ENCODE measurements around the gene TPST2.
"Not testable (repeated sequence)": the region's sequence is repeated elsewhere in the genome, so short reads cannot be mapped to it uniquely, and the experiment has no call there.

TPST2 gene

GRCh38 chr22:26617271-26618199, 27.6 kb upstream of the TPST2 start, which contains the start of gene CRYBB1:
CRYBB1 (minus strand) TSS chr22:26618027; CDS start chr22:26616319, 1,708 bp downstream.
- no peak within 1 kb of the TSS for H3K27ac ChIP-seq
- no peak for TF ChIP-seq ZFX (IDR thresholded peaks at IDR 0.05)
- TF ChIP-seq, protein P1, sequence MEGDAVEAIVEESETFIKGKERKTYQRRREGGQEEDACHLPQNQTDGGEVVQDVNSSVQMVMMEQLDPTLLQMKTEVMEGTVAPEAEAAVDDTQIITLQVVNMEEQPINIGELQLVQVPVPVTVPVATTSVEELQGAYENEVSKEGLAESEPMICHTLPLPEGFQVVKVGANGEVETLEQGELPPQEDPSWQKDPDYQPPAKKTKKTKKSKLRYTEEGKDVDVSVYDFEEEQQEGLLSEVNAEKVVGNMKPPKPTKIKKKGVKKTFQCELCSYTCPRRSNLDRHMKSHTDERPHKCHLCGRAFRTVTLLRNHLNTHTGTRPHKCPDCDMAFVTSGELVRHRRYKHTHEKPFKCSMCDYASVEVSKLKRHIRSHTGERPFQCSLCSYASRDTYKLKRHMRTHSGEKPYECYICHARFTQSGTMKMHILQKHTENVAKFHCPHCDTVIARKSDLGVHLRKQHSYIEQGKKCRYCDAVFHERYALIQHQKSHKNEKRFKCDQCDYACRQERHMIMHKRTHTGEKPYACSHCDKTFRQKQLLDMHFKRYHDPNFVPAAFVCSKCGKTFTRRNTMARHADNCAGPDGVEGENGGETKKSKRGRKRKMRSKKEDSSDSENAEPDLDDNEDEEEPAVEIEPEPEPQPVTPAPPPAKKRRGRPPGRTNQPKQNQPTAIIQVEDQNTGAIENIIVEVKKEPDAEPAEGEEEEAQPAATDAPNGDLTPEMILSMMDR (conservative IDR thresholded peaks at IDR 0.05): no peak

GRCh38 chr22:26616650-26617049, 26.7 kb upstream of the TPST2 start:
- TF ChIP-seq, protein P1 (conservative IDR thresholded peaks at IDR 0.05): no peak
- no peak for TF ChIP-seq ZFX (IDR thresholded peaks at IDR 0.05)
- no peak overlapping the region for H3K27ac ChIP-seq

- H3K27ac ChIP-seq: no peak overlapping the region
- no peak for TF ChIP-seq ZFX (IDR thresholded peaks at IDR 0.05)
- TF ChIP-seq, protein P1 (conservative IDR thresholded peaks at IDR 0.05): no peak
These were observed 26.0 kb upstream of the TPST2 start for GRCh38 chr22:26615830-26616435.

DNA sequence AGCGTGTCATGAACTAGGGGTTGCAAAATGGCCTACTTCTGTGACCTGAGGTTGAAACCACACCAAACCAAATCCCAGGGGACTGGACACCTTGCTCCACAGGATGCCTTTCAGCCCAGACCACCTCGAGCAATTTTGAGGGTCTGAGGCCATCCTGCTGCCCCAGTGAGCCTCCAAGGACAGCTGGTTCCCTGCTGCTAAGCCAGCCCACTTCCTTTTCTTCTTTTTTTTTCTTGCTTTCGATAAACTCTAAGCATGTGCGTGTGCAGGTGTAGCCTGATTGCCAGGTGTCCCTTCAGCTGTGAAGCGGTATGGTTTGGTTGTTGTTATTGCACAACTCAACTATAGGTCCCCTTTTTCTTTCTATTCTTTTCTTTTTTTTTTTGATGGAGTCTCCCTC, 25.2 kb upstream of the TPST2 start:
- no peak for TF ChIP-seq ZFX (IDR thresholded peaks at IDR 0.05)
- TF ChIP-seq, protein P1 (conservative IDR thresholded peaks at IDR 0.05): no peak
- H3K27ac ChIP-seq: no peak overlapping the region

DNA sequence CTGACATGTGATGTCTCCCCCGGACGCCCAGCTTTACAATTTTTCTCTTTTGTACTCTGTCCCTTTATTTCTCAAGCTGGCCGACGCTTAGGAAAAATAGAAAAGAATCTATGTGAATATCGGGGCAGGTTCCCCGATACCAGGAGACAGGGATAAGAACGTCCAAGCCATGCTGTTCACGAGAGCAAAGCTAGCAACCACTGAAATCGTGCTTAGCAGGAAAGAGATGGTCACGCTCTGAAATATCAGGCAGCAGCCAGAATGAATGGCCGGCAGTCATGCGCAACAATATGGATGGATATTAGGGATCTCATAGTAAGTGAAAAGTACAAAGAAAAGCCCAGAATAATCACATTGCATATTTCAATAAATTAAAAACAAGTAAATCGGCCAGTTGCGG, 24.4 kb upstream of the TPST2 start:
- no peak overlapping the region for H3K27ac ChIP-seq
- no peak for TF ChIP-seq ZFX (IDR thresholded peaks at IDR 0.05)
- TF ChIP-seq, protein P1 (conservative IDR thresholded peaks at IDR 0.05): no peak

DNA sequence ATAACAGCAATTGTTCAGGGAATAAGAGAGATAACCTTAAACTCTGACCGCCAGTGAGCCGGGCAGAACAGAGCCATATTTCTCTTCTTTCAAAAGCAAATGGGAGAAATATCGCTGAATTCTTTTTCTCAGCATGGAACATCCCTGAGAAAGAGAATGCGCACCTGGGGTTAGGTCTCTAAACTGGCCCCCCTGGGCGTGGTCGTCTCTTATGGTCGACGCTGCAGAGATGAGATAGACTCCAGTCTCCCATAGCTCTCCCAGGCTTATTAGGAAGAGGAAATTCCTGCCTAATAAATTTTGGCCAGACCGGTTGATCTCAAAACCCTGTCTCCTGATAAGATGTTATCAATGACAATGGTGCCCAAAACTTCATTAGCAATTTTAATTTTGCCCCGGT, 23.8 kb upstream of the TPST2 start:
- not testable (repeated sequence) for H3K27ac ChIP-seq

DNA sequence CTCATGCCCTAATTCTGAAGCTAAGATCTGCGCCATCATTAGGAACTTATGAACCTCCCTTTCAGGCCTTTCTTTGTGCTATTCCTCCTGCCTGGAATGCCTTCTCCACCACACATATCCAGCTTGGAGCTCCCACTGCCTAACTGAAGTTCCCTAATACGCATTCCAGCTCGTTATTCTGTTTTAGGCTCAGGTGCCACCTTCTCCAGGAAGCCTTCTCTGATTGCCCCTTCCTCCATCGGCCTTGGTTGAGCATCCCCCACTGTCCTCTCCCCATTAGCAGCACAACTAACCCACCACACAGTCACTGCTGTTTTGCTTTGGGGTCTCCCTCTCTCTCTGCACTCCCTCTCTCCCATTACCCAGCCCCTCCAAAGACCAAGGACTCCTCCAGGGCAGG, 22.7 kb upstream of the TPST2 start:
- no peak overlapping the region for H3K27ac ChIP-seq
- TF ChIP-seq, protein P1 (conservative IDR thresholded peaks at IDR 0.05): no peak
- no peak for TF ChIP-seq ZFX (IDR thresholded peaks at IDR 0.05)

Measured in C4-2B (cell line).